Neural crest cell (in vitro differentiated cells): Measurements from ENCODE around the gene TNNI2. TPM values are rescaled to one million over a fixed set of nuclear protein-coding genes. Genes with fewer than 3 reads are reported as not detected.

ENCODE experiments used
- DNase-seq: peaks from one replicate; pipeline ENCODE4 v3.0.0; 2021; ENCODE audit warnings: low read depth, mixed read lengths, low spot score
- H3K27ac Mint-ChIP-seq: one replicate; pipeline ENCODE4 v1.8.0; 2021; ENCODE audit warnings: mild to moderate bottlenecking, mixed read lengths; ENCODE audit not compliant: unreplicated experiment
- H3K27me3 Mint-ChIP-seq: 2 replicates; pipeline ENCODE4 v1.8.0; 2021; ENCODE audit warnings: low read depth, mild to moderate bottlenecking, mixed read lengths
- H3K36me3 Mint-ChIP-seq: 2 replicates; pipeline ENCODE4 v1.8.0; 2021; ENCODE audit warnings: low read depth, mild to moderate bottlenecking, mixed read lengths
- H3K4me1 Mint-ChIP-seq: 2 replicates; pipeline ENCODE4 v1.8.0; 2021; ENCODE audit warnings: mixed read lengths
- H3K4me3 Mint-ChIP-seq: one replicate; pipeline ENCODE4 v1.8.0; 2021; ENCODE audit warnings: mild to moderate bottlenecking, mixed read lengths
- H3K9me3 Mint-ChIP-seq: 2 replicates; pipeline ENCODE4 v1.8.0; 2021; ENCODE audit warnings: mixed read lengths
- CTCF ChIP-seq: fragments of 200-600 bp; sonication (generic); conservative IDR thresholded peaks from 2 replicates; pipeline ENCODE4 v1.5.0; 2021; ENCODE audit warnings: antibody characterized with exemption, mild to moderate bottlenecking
- total RNA-seq: library from RNA; stranded (reverse); gene quantifications from 2 replicates; pipeline ENCODE4 v1.2.1, GENCODE V29; 2021

Gene TNNI2
- total RNA-seq, 1 donor from 2014 or later: not detected

- no peaks in the 10 kb centered on the region for H3K4me1 Mint-ChIP-seq
- H3K27me3 Mint-ChIP-seq: no peaks in the 10 kb centered on the region
- no peaks in the 10 kb centered on the region for H3K36me3 Mint-ChIP-seq
- peaks cover 6% of the 10 kb centered on the region for H3K9me3 Mint-ChIP-seq
- no peak for DNase-seq
- H3K27ac Mint-ChIP-seq: no peak overlapping the region
- no peak for TF ChIP-seq CTCF
- no peak overlapping the region for H3K4me3 Mint-ChIP-seq
Measured at GRCh38 chr11:1825785-1826451, 12.9 kb upstream of the TNNI2 start.

- no peaks in the 10 kb centered on the region for H3K4me1 Mint-ChIP-seq
- H3K27me3 Mint-ChIP-seq: no peaks in the 10 kb centered on the region
- H3K27ac Mint-ChIP-seq: no peak overlapping the region
- TF ChIP-seq CTCF: no peak
- no peak overlapping the region for H3K4me3 Mint-ChIP-seq
- no peak for DNase-seq
- no peaks in the 10 kb centered on the region for H3K9me3 Mint-ChIP-seq
- no peaks in the 10 kb centered on the region for H3K36me3 Mint-ChIP-seq
Measured at GRCh38 chr11:1826552-1827094, 12.2 kb upstream of the TNNI2 start.

GRCh38 chr11:1827095-1827813 is 11.5 kb upstream of the TNNI2 start:
- Mint-ChIP-seq H3K27me3 (no peaks in the 10 kb centered on the region), H3K4me1 (no peaks in the 10 kb centered on the region), H3K9me3 (no peaks in the 10 kb centered on the region), H3K36me3 (no peaks in the 10 kb centered on the region), H3K27ac (no peak overlapping the region), H3K4me3 (no peak overlapping the region)
- DNase-seq: no peak
- no peak for TF ChIP-seq CTCF

GRCh38 chr11:1827931-1828330 is 10.8 kb upstream of the TNNI2 start:
- H3K27ac Mint-ChIP-seq: no peak overlapping the region
- H3K27me3 Mint-ChIP-seq: no peaks in the 10 kb centered on the region
- no peak for TF ChIP-seq CTCF
- H3K4me3 Mint-ChIP-seq: no peak overlapping the region
- no peaks in the 10 kb centered on the region for H3K4me1 Mint-ChIP-seq
- no peaks in the 10 kb centered on the region for H3K36me3 Mint-ChIP-seq
- no peak for DNase-seq
- H3K9me3 Mint-ChIP-seq: no peaks in the 10 kb centered on the region

DNA sequence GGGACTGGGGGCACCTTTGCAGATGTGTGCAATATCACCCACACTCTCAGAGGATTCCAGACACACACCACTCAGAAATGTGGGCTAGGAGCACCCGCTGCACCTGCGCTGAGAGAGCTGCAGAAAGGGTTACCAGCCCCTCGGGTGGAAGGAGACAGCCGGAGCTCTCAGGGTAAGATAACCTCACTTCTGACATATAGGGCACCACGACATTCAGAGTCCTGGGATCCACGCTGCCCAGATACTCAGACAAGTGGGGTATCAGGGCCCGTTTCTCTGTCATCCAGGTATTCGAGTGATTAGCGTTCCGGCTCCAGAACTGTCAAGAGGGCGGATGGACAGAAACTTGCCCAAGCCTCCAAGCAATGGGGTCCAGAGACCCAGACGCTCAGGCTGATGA is 10.2 kb upstream of the TNNI2 start:
- no peak overlapping the region for H3K27ac Mint-ChIP-seq
- no peaks in the 10 kb centered on the region for H3K36me3 Mint-ChIP-seq
- H3K4me1 Mint-ChIP-seq: no peaks in the 10 kb centered on the region
- no peaks in the 10 kb centered on the region for H3K27me3 Mint-ChIP-seq
- no peak for TF ChIP-seq CTCF
- H3K4me3 Mint-ChIP-seq: no peak overlapping the region
- no peaks in the 10 kb centered on the region for H3K9me3 Mint-ChIP-seq
- DNase-seq: no peak
